ENCODE measurements around the gene HEMGN. TPM values are rescaled to one million over a fixed set of nuclear protein-coding genes. Genes with fewer than 3 reads are reported as not detected.
"Not testable (repeated sequence)": the region's sequence is repeated elsewhere in the genome, so short reads cannot be mapped to it uniquely, and the experiment has no call there.

Gene HEMGN
- total RNA-seq, 3 donors from 2014 or later, result not detected

GRCh38 chr9:97958812-97959511, 21.0 kb upstream of the HEMGN start:
- Histone ChIP-seq H3K4me1 (no peaks in the 10 kb centered on the region), H3K36me3 (no peaks in the 10 kb centered on the region), H3K9me3 (no peaks in the 10 kb centered on the region), H3K27ac (no peak overlapping the region), H3K27me3 (no peaks in the 10 kb centered on the region), H3K4me3 (no peak overlapping the region)
- intact Hi-C loops (cut with DNase I; ENCODE audit: low total_unique reads), result no loop called here
- DNase-seq (ENCODE audit: low spot score in 2 of 2), result no peak
- TF ChIP-seq POLR2AphosphoS5 (IDR thresholded peaks at IDR 0.05) (no peak), POLR2A (IDR thresholded peaks at IDR 0.05) (no peak)
- TF ChIP-seq, protein P1, sequence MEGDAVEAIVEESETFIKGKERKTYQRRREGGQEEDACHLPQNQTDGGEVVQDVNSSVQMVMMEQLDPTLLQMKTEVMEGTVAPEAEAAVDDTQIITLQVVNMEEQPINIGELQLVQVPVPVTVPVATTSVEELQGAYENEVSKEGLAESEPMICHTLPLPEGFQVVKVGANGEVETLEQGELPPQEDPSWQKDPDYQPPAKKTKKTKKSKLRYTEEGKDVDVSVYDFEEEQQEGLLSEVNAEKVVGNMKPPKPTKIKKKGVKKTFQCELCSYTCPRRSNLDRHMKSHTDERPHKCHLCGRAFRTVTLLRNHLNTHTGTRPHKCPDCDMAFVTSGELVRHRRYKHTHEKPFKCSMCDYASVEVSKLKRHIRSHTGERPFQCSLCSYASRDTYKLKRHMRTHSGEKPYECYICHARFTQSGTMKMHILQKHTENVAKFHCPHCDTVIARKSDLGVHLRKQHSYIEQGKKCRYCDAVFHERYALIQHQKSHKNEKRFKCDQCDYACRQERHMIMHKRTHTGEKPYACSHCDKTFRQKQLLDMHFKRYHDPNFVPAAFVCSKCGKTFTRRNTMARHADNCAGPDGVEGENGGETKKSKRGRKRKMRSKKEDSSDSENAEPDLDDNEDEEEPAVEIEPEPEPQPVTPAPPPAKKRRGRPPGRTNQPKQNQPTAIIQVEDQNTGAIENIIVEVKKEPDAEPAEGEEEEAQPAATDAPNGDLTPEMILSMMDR (IDR thresholded peaks at IDR 0.05), result no peak

GRCh38 chr9:97956331-97956730, 18.4 kb upstream of the HEMGN start:
- intact Hi-C loops (cut with DNase I; ENCODE audit: low total_unique reads), result no loop called here
- Histone ChIP-seq H3K4me1 (no peaks in the 10 kb centered on the region), H3K4me3 (no peak overlapping the region), H3K36me3 (no peaks in the 10 kb centered on the region), H3K27ac (no peak overlapping the region), H3K27me3 (no peaks in the 10 kb centered on the region), H3K9me3 (no peaks in the 10 kb centered on the region)
- no peak for DNase-seq (ENCODE audit: low spot score in 2 of 2)
- TF ChIP-seq, protein P1 (IDR thresholded peaks at IDR 0.05), result no peak
- TF ChIP-seq POLR2A (IDR thresholded peaks at IDR 0.05) (no peak), POLR2AphosphoS5 (IDR thresholded peaks at IDR 0.05) (no peak)

GRCh38 chr9:97954550-97954989, 16.6 kb upstream of the HEMGN start:
- H3K9me3 ChIP-seq, result peaks cover 3 to 5% of the 10 kb centered on the region in 2 donors
- no peaks in the 10 kb centered on the region for H3K4me1 ChIP-seq
- peaks cover 0 to 7% of the 10 kb centered on the region in 2 donors for H3K27me3 ChIP-seq
- no peak for DNase-seq (ENCODE audit: low spot score in 2 of 2)
- TF ChIP-seq POLR2A (IDR thresholded peaks at IDR 0.05) (no peak), POLR2AphosphoS5 (IDR thresholded peaks at IDR 0.05) (no peak)
- TF ChIP-seq, protein P1 (IDR thresholded peaks at IDR 0.05), result peak in 2 of 3 donors; percentile 42 to 45
- no peak overlapping the region for H3K27ac ChIP-seq
- intact Hi-C loops (cut with DNase I; ENCODE audit: low total_unique reads), result no loop called here
- H3K4me3 ChIP-seq, result no peak overlapping the region
- H3K36me3 ChIP-seq, result no peaks in the 10 kb centered on the region

- H3K4me3 ChIP-seq; H3K36me3 ChIP-seq; H3K27ac ChIP-seq; intact Hi-C loops (cut with DNase I; ENCODE audit: low total_unique reads); H3K27me3 ChIP-seq; H3K9me3 ChIP-seq; DNase-seq (ENCODE audit: low spot score in 2 of 2); H3K4me1 ChIP-seq: not testable (repeated sequence)
Measured at GRCh38 chr9:97950873-97951272, 12.9 kb upstream of the HEMGN start.

- H3K4me1 ChIP-seq; H3K4me3 ChIP-seq; H3K9me3 ChIP-seq; H3K27me3 ChIP-seq; intact Hi-C loops (cut with DNase I; ENCODE audit: low total_unique reads); H3K27ac ChIP-seq; H3K36me3 ChIP-seq; DNase-seq (ENCODE audit: low spot score in 2 of 2): not testable (repeated sequence)
Measured at GRCh38 chr9:97947094-97947493, 9.1 kb upstream of the HEMGN start.

- DNase-seq (ENCODE audit: low spot score in 2 of 2); intact Hi-C loops (cut with DNase I; ENCODE audit: low total_unique reads): not testable (repeated sequence)
Measured at GRCh38 chr9:97945470-97945869, 7.5 kb upstream of the HEMGN start.

DNA sequence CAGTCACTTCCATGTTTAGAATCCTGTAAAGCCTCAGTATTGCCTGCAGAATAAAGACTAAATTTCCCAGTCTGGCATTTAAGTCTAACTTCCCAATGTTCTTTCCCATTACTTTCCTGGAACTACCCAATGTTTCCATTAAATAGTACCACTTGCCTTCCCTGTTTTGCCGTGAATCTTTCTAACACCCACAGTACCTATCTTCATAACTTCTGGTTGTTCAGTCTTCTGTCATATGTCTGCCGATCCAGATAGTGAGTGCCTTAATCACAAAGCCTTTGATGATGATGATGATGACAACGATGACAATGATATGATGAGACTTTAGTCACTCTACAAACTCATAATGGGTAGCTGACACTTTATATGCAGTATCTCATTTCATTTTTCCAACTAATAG, 6.6 kb upstream of the HEMGN start:
- no peaks in the 10 kb centered on the region for H3K36me3 ChIP-seq

More at GRCh38 chr9:97945470-97945869, 7.5 kb upstream of the HEMGN start:
- not testable (repeated sequence) for H3K4me1 ChIP-seq, H3K9me3 ChIP-seq, H3K4me3 ChIP-seq, H3K27ac ChIP-seq, H3K36me3 ChIP-seq, H3K27me3 ChIP-seq

More for the DNA sequence above, 6.6 kb upstream of the HEMGN start:
- Histone ChIP-seq H3K9me3 (no peaks in the 10 kb centered on the region), H3K4me3 (no peak overlapping the region), H3K27me3 (no peaks in the 10 kb centered on the region), H3K27ac (no peak overlapping the region), H3K4me1 (no peaks in the 10 kb centered on the region)
- intact Hi-C loops (cut with DNase I; ENCODE audit: low total_unique reads), result no loop called here
- DNase-seq (ENCODE audit: low spot score in 2 of 2), result no peak
- TF ChIP-seq, protein P1 (IDR thresholded peaks at IDR 0.05), result no peak
- no peak for TF ChIP-seq POLR2AphosphoS5 (IDR thresholded peaks at IDR 0.05)
- TF ChIP-seq POLR2A (IDR thresholded peaks at IDR 0.05), result no peak

Measured in breast epithelium (tissue), 4 donors.